ENCODE results near the gene KAZN.

Gene KAZN

DNA sequence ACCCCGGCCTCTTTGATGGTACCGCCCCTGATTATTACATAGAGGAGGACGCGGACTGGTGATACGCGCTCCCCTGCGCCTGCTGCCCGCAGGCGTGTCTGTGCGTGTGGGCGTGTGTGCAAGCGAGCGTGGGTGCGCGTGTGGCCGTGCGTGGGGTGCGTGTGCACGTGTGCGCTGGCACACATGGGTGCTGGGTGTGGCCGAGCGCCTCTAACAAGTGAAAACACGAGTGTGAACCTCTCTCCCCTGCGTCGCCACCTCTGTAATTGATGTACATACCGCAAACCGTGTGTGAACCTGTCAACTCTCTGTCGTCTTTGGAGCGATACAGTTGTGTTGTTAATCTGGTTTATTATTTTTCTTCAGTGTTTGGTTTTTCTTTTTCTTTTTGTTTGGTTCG, 467.3 kb downstream of the KAZN start:
- no peak overlapping the region for H3K4me3 ChIP-seq (ENCODE audit: low read depth, low read length)
- no peak for DNase-seq (ENCODE audit: low read depth)

GRCh38 chr1:15066191-15066590, 467.7 kb downstream of the KAZN start:
- no peak for DNase-seq (ENCODE audit: low read depth)
- H3K4me3 ChIP-seq (ENCODE audit: low read depth, low read length) = no peak overlapping the region
- TF ChIP-seq CTCF (IDR thresholded peaks at IDR 0.05; ENCODE audit: control insufficient read depth, extremely low read depth, insufficient read depth) = no peak

More for the DNA sequence above, 467.3 kb downstream of the KAZN start:
- TF ChIP-seq CTCF (IDR thresholded peaks at IDR 0.05; ENCODE audit: control insufficient read depth, extremely low read depth, insufficient read depth) = no peak

DNA sequence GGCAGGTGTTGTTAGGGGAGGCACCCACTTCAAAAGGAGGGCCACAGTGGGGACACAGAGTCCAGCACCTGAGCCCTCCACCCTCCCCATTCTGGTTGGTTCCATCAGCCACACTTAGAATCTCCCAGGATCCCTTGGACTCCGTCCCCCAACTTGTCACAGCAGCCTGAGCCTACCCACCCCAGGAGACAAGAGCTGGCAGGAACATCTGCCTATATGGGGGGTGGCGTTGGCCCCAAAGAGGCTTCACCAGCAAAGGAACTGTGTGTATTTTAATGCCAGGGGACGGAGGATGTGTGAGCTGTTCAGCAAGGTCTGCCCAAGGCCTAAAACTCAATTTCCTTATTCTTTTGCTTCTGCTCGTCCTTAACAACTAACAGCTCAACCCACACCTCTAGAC, 468.7 kb downstream of the KAZN start:
- no peak overlapping the region for H3K4me3 ChIP-seq (ENCODE audit: low read depth, low read length)
- TF ChIP-seq CTCF (IDR thresholded peaks at IDR 0.05; ENCODE audit: control insufficient read depth, extremely low read depth, insufficient read depth) = no peak
- DNase-seq (ENCODE audit: low read depth) = no peak

- TF ChIP-seq CTCF (IDR thresholded peaks at IDR 0.05; ENCODE audit: control insufficient read depth, extremely low read depth, insufficient read depth) = no peak
- H3K4me3 ChIP-seq (ENCODE audit: low read depth, low read length) = no peak overlapping the region
- DNase-seq (ENCODE audit: low read depth) = no peak
These were observed 469.7 kb downstream of the KAZN start for GRCh38 chr1:15068152-15068551.

DNA sequence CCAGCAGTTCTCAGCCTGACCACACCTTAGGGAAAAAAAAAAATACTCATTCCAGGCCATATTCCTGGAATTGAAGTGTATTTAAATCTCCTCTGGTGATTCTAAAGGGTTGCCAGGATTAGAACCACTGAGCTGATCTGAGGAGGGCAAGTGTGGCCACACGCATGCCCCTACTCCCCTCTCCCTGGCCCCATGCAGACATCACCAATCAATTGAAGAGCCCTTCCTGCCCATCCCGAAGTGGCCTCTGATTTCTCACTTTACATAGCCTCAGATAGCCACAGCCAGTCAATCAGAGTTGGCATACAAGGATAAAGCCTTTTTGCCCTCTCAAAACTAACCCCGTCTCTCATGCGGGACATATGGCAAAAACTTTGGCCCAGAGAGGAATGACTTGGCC, 470.5 kb downstream of the KAZN start:
- H3K4me3 ChIP-seq (ENCODE audit: low read depth, low read length) = no peak overlapping the region
- DNase-seq (ENCODE audit: low read depth) = no peak
- no peak for TF ChIP-seq CTCF (IDR thresholded peaks at IDR 0.05; ENCODE audit: control insufficient read depth, extremely low read depth, insufficient read depth)

GRCh38 chr1:15070145-15070748, 471.8 kb downstream of the KAZN start:
- DNase-seq (ENCODE audit: low read depth) = no peak
- no peak for TF ChIP-seq CTCF (IDR thresholded peaks at IDR 0.05; ENCODE audit: control insufficient read depth, extremely low read depth, insufficient read depth)
- no peak overlapping the region for H3K4me3 ChIP-seq (ENCODE audit: low read depth, low read length)

GRCh38 chr1:15071936-15072335, 473.5 kb downstream of the KAZN start:
- no peak for TF ChIP-seq CTCF (IDR thresholded peaks at IDR 0.05; ENCODE audit: control insufficient read depth, extremely low read depth, insufficient read depth)
- no peak overlapping the region for H3K4me3 ChIP-seq (ENCODE audit: low read depth, low read length)
- DNase-seq (ENCODE audit: low read depth) = no peak

Data from LNCaP clone FGC (cell line).